HCT116 (cell line): Measurements from ENCODE around the gene SLC39A13.

ENCODE experiments used
- CTCF ChIP-seq, 3 experiments: fragments of 200-600 bp in 1 of 3; sonication (generic) in 1 of 3; IDR thresholded peaks in 2 of 3; conservative IDR thresholded peaks in 1 of 3; 2 replicates each; pipeline ENCODE4 v1.5.1; 2012 to 2017; ENCODE audit warnings: low read depth in 2 of 3, low read length in 2 of 3, antibody characterized with exemption in 1 of 3, borderline replicate concordance in 1 of 3, control low read depth in 1 of 3, mild to moderate bottlenecking in 1 of 3, mixed read lengths in 1 of 3, mixed run types in 1 of 3, moderate library complexity in 1 of 3; ENCODE audit not compliant: insufficient read depth in 1 of 3
- ELF1 ChIP-seq: IDR thresholded peaks from 2 replicates; pipeline ENCODE4 v1.6.1; 2012; ENCODE audit warnings: low read depth, borderline replicate concordance
- EZH2 ChIP-seq: fragments of 200-600 bp; sonication (generic); IDR thresholded peaks from 2 replicates; pipeline ENCODE4 v1.6.1; 2017; ENCODE audit warnings: antibody characterized with exemption, mixed run types
- EZH2phosphoT487 ChIP-seq: fragments of 200-600 bp; IDR thresholded peaks from 2 replicates; pipeline ENCODE4 v1.6.1; 2018; ENCODE audit warnings: antibody characterized with exemption, borderline replicate concordance
- JUND ChIP-seq: IDR thresholded peaks from 2 replicates; pipeline ENCODE4 v1.6.1; 2012
- POLR2A ChIP-seq: IDR thresholded peaks from 2 replicates; pipeline ENCODE4 v1.7.0; 2011; ENCODE audit warnings: borderline replicate concordance; ENCODE audit not compliant: insufficient read depth, insufficient read length; ENCODE audit errors: extremely low read depth
- SIN3A ChIP-seq: IDR thresholded peaks from 2 replicates; pipeline ENCODE4 v1.6.1; 2012; ENCODE audit warnings: low read depth
- ZFX ChIP-seq: fragments of 450-650 bp; IDR thresholded peaks from 2 replicates; pipeline ENCODE4 v1.6.1; 2017

DNA sequence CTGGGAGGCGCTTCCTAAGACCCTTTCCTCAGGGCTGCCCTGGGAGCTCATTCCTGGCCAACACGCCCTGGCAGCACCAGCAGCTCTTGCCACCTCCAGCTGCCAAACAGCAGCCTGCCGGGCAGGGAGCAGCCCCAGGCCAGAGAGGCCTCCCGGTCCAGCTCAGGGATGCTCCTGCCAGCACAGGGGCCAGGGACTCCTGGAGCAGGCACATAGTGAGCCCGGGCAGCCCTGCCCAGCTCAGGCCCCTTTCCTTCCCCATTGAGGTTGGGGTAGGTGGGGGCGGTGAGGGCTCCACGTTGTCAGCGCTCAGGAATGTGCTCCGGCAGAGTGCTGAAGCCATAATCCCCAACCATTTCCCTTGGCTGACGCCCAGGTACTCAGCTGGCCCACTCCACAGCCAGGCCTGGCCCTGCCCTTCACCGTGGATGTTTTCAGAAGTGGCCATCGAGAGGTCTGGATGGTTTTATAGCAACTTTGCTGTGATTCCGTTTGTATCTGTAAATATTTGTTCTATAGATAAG lies 7.6 kb downstream of the SLC39A13 start:
- TF ChIP-seq CTCF (IDR thresholded peaks at IDR 0.05 in 2 of 3, conservative IDR thresholded peaks at IDR 0.05 in 1 of 3; ENCODE audit: borderline replicate concordance in 1 of 3, insufficient read depth in 1 of 3, low read depth in 2 of 3, low read length in 2 of 3) (no peak), POLR2A (no peak), SIN3A (no peak; the same call in 1 of the 2 replicates), EZH2 (no peak), ELF1 (no peak), ZFX (no peak), JUND (peak; percentile 65), EZH2phosphoT487 (no peak)
